SU-DHL-6 (cell line): Measurements from ENCODE around the gene SWT1.

Experiments used
- H2AFZ ChIP-seq: fragments of 200-600 bp; sonication (generic); 2 replicates; pipeline ENCODE4 v1.6.1; 2014; ENCODE audit warnings: low read depth, mild to moderate bottlenecking, moderate library complexity, mixed read lengths, antibody characterized with exemption, low read length; ENCODE audit not compliant: severe bottlenecking
- H3F3A ChIP-seq: fragments of 200-600 bp; shearing (Covaris generic); 2 replicates; pipeline ENCODE4 v1.6.0; 2016; ENCODE audit warnings: antibody characterized with exemption, mild to moderate bottlenecking; ENCODE audit not compliant: insufficient read depth
- H3K27ac ChIP-seq: fragments of 200-600 bp; sonication (generic); 2 replicates; pipeline ENCODE4 v1.5.1; 2016; ENCODE audit warnings: low read depth, mild to moderate bottlenecking, low read length, moderate library complexity, mixed read lengths
- H3K27me3 ChIP-seq: fragments of 200-600 bp; sonication (generic), shearing (Covaris generic); 2 replicates; pipeline ENCODE4 v1.6.0; 2014; ENCODE audit warnings: mild to moderate bottlenecking, low read length
- H3K36me3 ChIP-seq: fragments of 200-600 bp; sonication (generic); 2 replicates; pipeline ENCODE4 v1.6.1; 2014; ENCODE audit warnings: mild to moderate bottlenecking, low read length, mixed read lengths
- H3K4me2 ChIP-seq: fragments of 300-600, 200-600 bp; shearing (Covaris generic), sonication (generic); 2 replicates; pipeline ENCODE4 v1.6.0; 2014; ENCODE audit warnings: low read length, low read depth, mild to moderate bottlenecking; ENCODE audit not compliant: poor library complexity, severe bottlenecking
- H3K4me3 ChIP-seq: fragments of 200-600 bp; sonication (generic); 2 replicates; pipeline ENCODE4 v1.5.1; 2014; ENCODE audit warnings: antibody characterized with exemption, low read length, mild to moderate bottlenecking, mixed read lengths; ENCODE audit not compliant: insufficient read depth, poor library complexity, severe bottlenecking
- H3K79me2 ChIP-seq: fragments of 200-600 bp; sonication (generic); 2 replicates; pipeline ENCODE4 v1.6.1; 2014; ENCODE audit warnings: mild to moderate bottlenecking, low read length, moderate library complexity; ENCODE audit not compliant: insufficient read depth
- H3K9ac ChIP-seq: fragments of 200-600 bp; sonication (generic); 2 replicates; pipeline ENCODE4 v1.7.0; 2014; ENCODE audit warnings: mild to moderate bottlenecking, low read length
- H3K9me2 ChIP-seq: fragments of 200-600 bp; sonication (generic); replicated peaks from 2 replicates; pipeline ENCODE4 v1.6.1; 2014; ENCODE audit warnings: low read length; ENCODE audit not compliant: insufficient read depth
- H3K9me3 ChIP-seq: fragments of 200-600 bp; sonication (generic); 2 replicates; pipeline ENCODE4 v1.6.1; 2014; ENCODE audit warnings: low read length, mixed read lengths; ENCODE audit not compliant: insufficient read depth
- H4K20me1 ChIP-seq: fragments of 200-600 bp; sonication (generic); 2 replicates; pipeline ENCODE4 v1.6.1; 2014; ENCODE audit warnings: low read depth, mild to moderate bottlenecking, antibody characterized with exemption, low read length, moderate library complexity, mixed read lengths
- CTCF ChIP-seq: fragments of 200-600 bp; sonication (generic); IDR thresholded peaks from one replicate; pipeline ENCODE4 v1.5.1; 2017; ENCODE audit warnings: antibody characterized with exemption, mild to moderate bottlenecking, low read length, moderate library complexity; ENCODE audit not compliant: insufficient read depth, poor library complexity, severe bottlenecking
- EZH2phosphoT487 ChIP-seq: fragments of 200-600 bp; sonication (generic), shearing (Covaris generic); conservative IDR thresholded peaks from 2 replicates; pipeline ENCODE4 v1.6.1; 2018; ENCODE audit warnings: mild to moderate bottlenecking, antibody characterized with exemption, low read length, moderate library complexity, mixed read lengths

The SWT1 gene

GRCh38 chr1:185241127-185241526 is 84.2 kb downstream of the SWT1 start:
- Histone ChIP-seq H3K79me2 (no peaks in the 10 kb centered on the region), H3F3A (no peaks in the 10 kb centered on the region), H3K4me2 (no peak overlapping the region), H3K27me3 (no peaks in the 10 kb centered on the region), H3K9me2 (no peaks in the 10 kb centered on the region), H3K36me3 (no peaks in the 10 kb centered on the region), H2AFZ (no peak overlapping the region), H3K9ac (no peak overlapping the region), H3K9me3 (no peaks in the 10 kb centered on the region), H3K27ac (no peak overlapping the region), H4K20me1 (no peaks in the 10 kb centered on the region), H3K4me3 (no peak overlapping the region)
- TF ChIP-seq EZH2phosphoT487 (no peak), CTCF (no peak)

- H3K79me2 ChIP-seq: no peaks in the 10 kb centered on the region
- H3K4me2 ChIP-seq: no peak overlapping the region
- H3K36me3 ChIP-seq: no peaks in the 10 kb centered on the region
- H3K27me3 ChIP-seq: no peaks in the 10 kb centered on the region
- no peak overlapping the region for H3K27ac ChIP-seq
- H3F3A ChIP-seq: no peaks in the 10 kb centered on the region
- H4K20me1 ChIP-seq: no peaks in the 10 kb centered on the region
- TF ChIP-seq EZH2phosphoT487 (no peak), CTCF (no peak)
- H3K9me3 ChIP-seq: no peaks in the 10 kb centered on the region
- H3K4me3 ChIP-seq: no peak overlapping the region
- no peak overlapping the region for H2AFZ ChIP-seq
- no peak overlapping the region for H3K9ac ChIP-seq
- no peaks in the 10 kb centered on the region for H3K9me2 ChIP-seq
Observed at GRCh38 chr1:185244015-185244747, 87.2 kb downstream of the SWT1 start.

- no peaks in the 10 kb centered on the region for H3K79me2 ChIP-seq
- H3F3A ChIP-seq: no peaks in the 10 kb centered on the region
- H3K9me3 ChIP-seq: no peaks in the 10 kb centered on the region
- H3K4me2 ChIP-seq: no peak overlapping the region
- H3K9ac ChIP-seq: no peak overlapping the region
- H3K4me3 ChIP-seq: no peak overlapping the region
- no peak overlapping the region for H2AFZ ChIP-seq
- no peaks in the 10 kb centered on the region for H3K36me3 ChIP-seq
- no peaks in the 10 kb centered on the region for H3K9me2 ChIP-seq
- H3K27me3 ChIP-seq: no peaks in the 10 kb centered on the region
- no peaks in the 10 kb centered on the region for H4K20me1 ChIP-seq
- H3K27ac ChIP-seq: no peak overlapping the region
- TF ChIP-seq EZH2phosphoT487 (no peak), CTCF (no peak)
Observed at GRCh38 chr1:185245466-185245865, 88.5 kb downstream of the SWT1 start.
